Activated CD8-positive, alpha-beta T cell treated with anti-CD3 and anti-CD28 coated beads for 36 hours (primary cell): ENCODE data around the gene PSME1. TPM values are rescaled to one million over a fixed set of nuclear protein-coding genes. Genes with fewer than 3 reads are reported as not detected.

Experiments used
- ATAC-seq: fragments of 200-7000 bp; cut with Tn5 transposase; one replicate; pipeline ENCODE4 v1.10.0; 2021; ENCODE audit warnings: mild to moderate bottlenecking, moderate library complexity
- CTCF ChIA-PET: fragments of 350-600 bp; sonication (Branson Sonifier 250); formaldehyde crosslinking; loops from one replicate; lab custom pipeline; 2021; ENCODE audit warnings: antibody characterized with exemption; lab: Charles Lee
- POLR2A ChIA-PET: fragments of 350-600 bp; sonication (Branson Sonifier 250); formaldehyde crosslinking; loops from one replicate; lab custom pipeline; 2021; ENCODE audit warnings: antibody characterized with exemption; lab: Charles Lee
- DNase-seq: peaks from one replicate; pipeline ENCODE4 v3.0.0-alpha.2; 2020
- H3K27ac Mint-ChIP-seq: one replicate; pipeline ENCODE4 v1.8.0; 2021; ENCODE audit warnings: mild to moderate bottlenecking, mixed read lengths
- H3K27me3 Mint-ChIP-seq: one replicate; pipeline ENCODE4 v1.8.0; 2021; ENCODE audit warnings: mixed read lengths
- H3K36me3 Mint-ChIP-seq: one replicate; pipeline ENCODE4 v1.8.0; 2021; ENCODE audit warnings: low read depth, mixed read lengths
- H3K4me1 Mint-ChIP-seq: one replicate; pipeline ENCODE4 v1.8.0; 2021; ENCODE audit warnings: low read depth, mixed read lengths
- H3K4me3 Mint-ChIP-seq: one replicate; pipeline ENCODE4 v1.8.0; 2021; ENCODE audit warnings: mild to moderate bottlenecking, moderate library complexity, mixed read lengths
- H3K9me3 Mint-ChIP-seq: one replicate; pipeline ENCODE4 v1.8.0; 2021; ENCODE audit warnings: mixed read lengths
- CTCF ChIP-seq: fragments of 200-600 bp; IDR thresholded peaks from one replicate; pipeline ENCODE4 v1.8.0; 2022; ENCODE audit warnings: antibody characterized with exemption, mild to moderate bottlenecking
- intact Hi-C: fragments of 100-400 bp; cut with micrococcal nuclease; formaldehyde crosslinking; loops from one replicate; pipeline ENCODE4 v1.10.0; 2022
- total RNA-seq, 2 experiments: library from RNA; stranded (reverse); gene quantifications; one replicate each; pipeline ENCODE4 v1.2.3, GENCODE V29; 2021

Gene PSME1
- total RNA-seq, 2 experiments from 2014 or later, result 451 to 460 TPM

GRCh38 chr14:24110523-24110922 is 25.5 kb upstream of the PSME1 start:
- intact Hi-C loops, result no loop called here
- no peak overlapping the region for H3K4me3 Mint-ChIP-seq
- H3K27ac Mint-ChIP-seq, result no peak overlapping the region
- ChIA-PET CTCF (interaction anchor here (0.9 to 10.8 kb wide), 10 partner anchors 16 to 78 kb away, joined by 3 to 218 read pairs (median 12); partner anchors contain the start of genes CARMIL3, EMC9, IPO4 and IRF9), POLR2A (interaction anchor here (1.3 to 9.1 kb wide), 5 partner anchors 15 to 54 kb away, joined by 5 to 80 read pairs (median 6); partner anchors contain the start of genes EMC9 and PCK2)
- no peak for TF ChIP-seq CTCF
- H3K27me3 Mint-ChIP-seq, result no peaks in the 10 kb centered on the region
- no peak for DNase-seq
- no peak for ATAC-seq
- no peaks in the 10 kb centered on the region for H3K9me3 Mint-ChIP-seq
- peaks cover 4% of the 10 kb centered on the region for H3K36me3 Mint-ChIP-seq
- peaks cover 23% of the 10 kb centered on the region for H3K4me1 Mint-ChIP-seq

GRCh38 chr14:24113379-24113800 is 22.6 kb upstream of the PSME1 start:
- CTCF ChIA-PET, result interaction anchor here (1.2 to 6.0 kb wide), 11 partner anchors 18 to 481 kb away, joined by 4 to 37 read pairs (median 9); partner anchors contain the start of genes EMC9, FITM1, IRF9 and PCK2
- POLR2A ChIA-PET, result interaction anchor here (0.9 to 7.0 kb wide), 17 partner anchors 9 to 125 kb away, joined by 3 to 62 read pairs (median 11); partner anchors contain the start of genes DHRS4L2, EMC9, FITM1 and GMPR2
- no peak for TF ChIP-seq CTCF
- Mint-ChIP-seq H3K4me1 (peaks cover 28% of the 10 kb centered on the region), H3K27me3 (no peaks in the 10 kb centered on the region), H3K27ac (peak overlapping the region; percentile 99), H3K9me3 (no peaks in the 10 kb centered on the region), H3K4me3 (peak overlapping the region; percentile 98), H3K36me3 (peaks cover 18% of the 10 kb centered on the region)
- intact Hi-C loops, result no loop called here
- ATAC-seq (no peak), DNase-seq (no peak)

GRCh38 chr14:24113801-24114531 is 22.0 kb upstream of the PSME1 start:
- Mint-ChIP-seq H3K36me3 (peaks cover 23% of the 10 kb centered on the region), H3K4me1 (peaks cover 23% of the 10 kb centered on the region), H3K27me3 (no peaks in the 10 kb centered on the region), H3K27ac (peak overlapping the region; percentile 99), H3K9me3 (no peaks in the 10 kb centered on the region), H3K4me3 (peak overlapping the region; percentile 98)
- peak; percentile 93 for DNase-seq
- CTCF ChIA-PET, result interaction anchor here (0.8 to 6.0 kb wide), 17 partner anchors 9 to 482 kb away, joined by 3 to 37 read pairs (median 6); partner anchors contain the start of genes CIDEB, EMC9, FITM1 and IRF9
- intact Hi-C loops, result loop anchor here (2.0 kb wide), 1 partner anchor 27 kb away; the partner anchor contains the start of gene EMC9
- POLR2A ChIA-PET, result interaction anchor here (0.6 to 7.0 kb wide), 22 partner anchors 9 to 126 kb away, joined by 3 to 62 read pairs (median 6); partner anchors contain the start of genes DHRS4L2, EMC9, FITM1 and GMPR2
- ATAC-seq, result peak; percentile 45
- TF ChIP-seq CTCF, result no peak

- H3K9me3 Mint-ChIP-seq, result no peaks in the 10 kb centered on the region
- DNase-seq, result peak; percentile 99
- no peaks in the 10 kb centered on the region for H3K27me3 Mint-ChIP-seq
- H3K27ac Mint-ChIP-seq, result peak within 1 kb of the TSS; percentile 99
- ChIA-PET CTCF (interaction anchor here (0.7 to 6.0 kb wide), 20 partner anchors 9 to 483 kb away, joined by 3 to 37 read pairs (median 6); partner anchors contain the start of genes CIDEB, EMC9, FITM1 and IRF9), POLR2A (interaction anchor here (0.6 to 7.0 kb wide), 23 partner anchors 10 to 126 kb away, joined by 3 to 62 read pairs (median 7); partner anchors contain the start of genes DHRS4L2, EMC9, FITM1 and IPO4)
- peaks cover 20% of the 10 kb centered on the region for H3K4me1 Mint-ChIP-seq
- peak within 1 kb of the TSS; percentile 98 for H3K4me3 Mint-ChIP-seq
- intact Hi-C loops, result loop anchor here (2.0 kb wide), 1 partner anchor 26 kb away; the partner anchor contains the start of gene EMC9
- TF ChIP-seq CTCF, result no peak
- ATAC-seq, result peak; percentile 88
- peaks cover 29% of the 10 kb centered on the region for H3K36me3 Mint-ChIP-seq
Measured at GRCh38 chr14:24114532-24115421, 21.2 kb upstream of the PSME1 start, which contains the start of the genes DCAF11 and NRL. Gene DCAF11 (plus strand): TSS chr14:24114777. CDS start chr14:24115595, 818 bp downstream. Gene NRL (minus strand): TSS chr14:24114949. CDS start chr14:24082848, 32,101 bp downstream.
